GM12864 (cell line): Measurements from ENCODE around the gene SYT13.

ENCODE experiments used
- DNase-seq: peaks from one replicate; pipeline ENCODE4 v3.0.0-alpha.2; 2011; ENCODE audit warnings: low read depth
- H3K4me3 ChIP-seq: 2 replicates; pipeline ENCODE4 v1.5.1; 2011; ENCODE audit warnings: mild to moderate bottlenecking, low read depth, low read length, control low read depth
- CTCF ChIP-seq: IDR thresholded peaks from 2 replicates; pipeline ENCODE4 v1.5.1; 2011; ENCODE audit warnings: low read depth, mild to moderate bottlenecking, moderate library complexity, low read length, control low read depth, inconsistent platforms; ENCODE audit errors: missing control alignments

The SYT13 gene

DNA sequence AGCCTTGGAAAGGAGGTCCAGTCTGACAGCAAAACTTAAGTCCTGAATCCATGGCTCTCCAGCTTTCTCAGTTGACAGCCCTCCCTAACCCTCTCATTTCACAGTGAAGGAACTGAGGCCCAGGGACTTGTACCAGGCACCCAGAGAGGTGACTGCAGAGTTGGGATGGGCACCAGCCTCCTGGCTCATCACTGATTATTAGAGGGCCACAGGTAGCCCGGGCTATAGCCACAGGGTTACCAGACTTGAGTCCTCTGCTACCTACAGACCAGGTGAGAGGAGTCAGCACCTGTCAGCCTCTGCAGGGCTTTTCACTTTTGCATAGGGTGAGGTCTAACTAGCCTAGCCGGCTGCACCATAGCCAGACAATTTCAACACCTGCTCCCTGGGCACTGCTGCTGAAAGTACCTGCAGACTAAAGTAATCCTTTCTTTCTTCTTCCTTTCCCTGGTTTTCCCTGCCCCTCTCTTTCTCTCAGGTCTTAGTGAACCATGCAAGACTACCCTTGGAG is 37.6 kb downstream of the SYT13 start:
- no peak overlapping the region for H3K4me3 ChIP-seq
- no peak for DNase-seq
- TF ChIP-seq CTCF: no peak

- DNase-seq: no peak
- no peak for TF ChIP-seq CTCF
- H3K4me3 ChIP-seq: no peak overlapping the region
Observed at GRCh38 chr11:45247433-45247832, 38.7 kb downstream of the SYT13 start.

GRCh38 chr11:45246241-45246640 is 39.9 kb downstream of the SYT13 start:
- DNase-seq: no peak
- TF ChIP-seq CTCF: no peak
- no peak overlapping the region for H3K4me3 ChIP-seq

- no peak for DNase-seq
- TF ChIP-seq CTCF: no peak
- H3K4me3 ChIP-seq: no peak overlapping the region
Observed at GRCh38 chr11:45245218-45246045, 40.7 kb downstream of the SYT13 start.

- H3K4me3 ChIP-seq: no peak overlapping the region
- no peak for TF ChIP-seq CTCF
- DNase-seq: no peak
Observed at GRCh38 chr11:45243967-45244366, 42.2 kb downstream of the SYT13 start.

GRCh38 chr11:45239733-45240132 is 46.4 kb downstream of the SYT13 start:
- DNase-seq: no peak
- H3K4me3 ChIP-seq: no peak overlapping the region
- TF ChIP-seq CTCF: no peak

GRCh38 chr11:45238724-45239123 is 47.4 kb downstream of the SYT13 start:
- TF ChIP-seq CTCF: no peak
- no peak overlapping the region for H3K4me3 ChIP-seq
- no peak for DNase-seq
